ENCODE measurements around the gene ABLIM1. TPM values are rescaled to one million over a fixed set of nuclear protein-coding genes. Genes with fewer than 3 reads are reported as not detected.

ABLIM1 gene
- total and polyA plus RNA-seq, 4 experiments from 2014 or later = 129 to 202 (median 188) TPM

DNA sequence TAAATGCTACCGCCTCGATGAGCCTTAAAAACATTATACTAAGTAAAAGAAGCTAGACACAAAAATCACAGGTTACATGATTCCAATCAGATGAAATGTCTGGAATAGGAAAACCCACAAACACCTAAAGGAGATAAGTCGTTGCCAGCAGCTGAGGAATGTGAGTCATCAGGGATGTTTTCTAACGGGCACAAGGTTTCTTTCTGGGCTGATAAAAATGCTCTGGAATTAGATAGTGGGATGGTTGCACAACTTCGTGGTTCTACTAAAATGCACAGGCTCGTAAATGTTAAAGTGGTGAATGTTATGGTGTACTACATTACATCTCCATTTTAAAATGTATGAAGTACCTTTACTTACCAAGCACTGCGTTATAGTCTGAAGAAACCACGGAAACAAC lies 9.7 kb downstream of the ABLIM1 start:
- H3K4me1 ChIP-seq (ENCODE audit: insufficient read depth, low read length) = no peaks in the 10 kb centered on the region
- no peaks in the 10 kb centered on the region for H3K36me3 ChIP-seq (ENCODE audit: insufficient read depth, low read length)
- DNase-seq = no peak
- ChIA-PET POLR2A (ENCODE audit: partially characterized antibody) (no interaction called here), CTCF (ENCODE audit: partially characterized antibody) (interaction anchor here (1.5 kb wide), 1 partner anchor 177 kb away, joined by 3 read pairs; no protein-coding TSS in a partner anchor)
- no peak overlapping the region for H3K4me3 ChIP-seq (ENCODE audit: low read length in 2 of 2)
- no peak overlapping the region for H3K4me3 Mint-ChIP-seq
- no peaks in the 10 kb centered on the region for H3K27me3 ChIP-seq (ENCODE audit: insufficient read depth, low read length)
- intact Hi-C loops (cut with micrococcal nuclease) = no loop called here
- no peaks in the 10 kb centered on the region for H3K4me1 Mint-ChIP-seq
- no peaks in the 10 kb centered on the region for H3K36me3 Mint-ChIP-seq
- no peak overlapping the region for H3K27ac Mint-ChIP-seq
- H3K9me3 ChIP-seq (ENCODE audit: control insufficient read depth in 1 of 2, low read length in 2 of 2) = no peaks in the 10 kb centered on the region
- no peak overlapping the region for H3K27ac ChIP-seq (ENCODE audit: low read depth, low read length)
- no peaks in the 10 kb centered on the region for H3K27me3 Mint-ChIP-seq
- H3K9me3 Mint-ChIP-seq = no peaks in the 10 kb centered on the region

DNA sequence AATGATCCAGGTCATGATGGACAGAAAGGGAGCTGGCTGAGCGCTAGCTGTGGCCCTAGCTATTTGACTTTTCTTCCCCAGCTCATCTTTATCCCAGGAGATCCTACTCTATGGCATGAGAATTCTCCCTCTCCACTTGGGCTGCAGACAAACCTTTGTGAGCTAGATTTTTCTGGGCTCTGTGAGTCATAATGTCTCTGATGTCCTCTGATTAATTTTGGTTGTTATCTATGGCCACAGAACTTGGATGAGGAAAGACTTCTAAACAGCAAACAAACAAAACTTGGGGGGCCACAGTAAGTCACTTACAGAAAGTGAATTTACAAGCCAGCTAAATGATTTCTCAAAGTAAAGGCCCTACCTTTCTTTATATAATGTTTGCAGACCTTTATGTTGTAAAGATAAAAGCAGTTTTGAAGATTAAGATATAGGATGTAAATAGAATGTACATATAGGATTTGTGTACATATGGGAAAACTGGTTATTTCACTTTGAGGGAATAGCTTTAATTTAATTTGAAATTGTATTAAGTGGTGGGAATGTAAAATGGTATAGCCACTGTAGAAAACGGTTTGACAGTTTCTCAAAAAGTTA lies 10.4 kb downstream of the ABLIM1 start:
- intact Hi-C loops (cut with micrococcal nuclease) = no loop called here
- ChIA-PET POLR2A (ENCODE audit: partially characterized antibody) (no interaction called here), CTCF (ENCODE audit: partially characterized antibody) (interaction anchor here (1.5 kb wide), 1 partner anchor 176 kb away, joined by 3 read pairs; no protein-coding TSS in a partner anchor)
- H3K27me3 Mint-ChIP-seq = no peaks in the 10 kb centered on the region
- H3K36me3 Mint-ChIP-seq = no peaks in the 10 kb centered on the region
- H3K9me3 Mint-ChIP-seq = no peaks in the 10 kb centered on the region
- Histone ChIP-seq H3K9me3 (ENCODE audit: control insufficient read depth in 1 of 2, low read length in 2 of 2) (no peaks in the 10 kb centered on the region), H3K27ac (ENCODE audit: low read depth, low read length) (no peak overlapping the region), H3K36me3 (ENCODE audit: insufficient read depth, low read length) (no peaks in the 10 kb centered on the region), H3K4me1 (ENCODE audit: insufficient read depth, low read length) (no peaks in the 10 kb centered on the region), H3K4me3 (ENCODE audit: low read length in 2 of 2) (no peak overlapping the region), H3K27me3 (ENCODE audit: insufficient read depth, low read length) (no peaks in the 10 kb centered on the region)
- DNase-seq = no peak
- H3K4me3 Mint-ChIP-seq = no peak overlapping the region
- no peaks in the 10 kb centered on the region for H3K4me1 Mint-ChIP-seq
- H3K27ac Mint-ChIP-seq = no peak overlapping the region

DNA sequence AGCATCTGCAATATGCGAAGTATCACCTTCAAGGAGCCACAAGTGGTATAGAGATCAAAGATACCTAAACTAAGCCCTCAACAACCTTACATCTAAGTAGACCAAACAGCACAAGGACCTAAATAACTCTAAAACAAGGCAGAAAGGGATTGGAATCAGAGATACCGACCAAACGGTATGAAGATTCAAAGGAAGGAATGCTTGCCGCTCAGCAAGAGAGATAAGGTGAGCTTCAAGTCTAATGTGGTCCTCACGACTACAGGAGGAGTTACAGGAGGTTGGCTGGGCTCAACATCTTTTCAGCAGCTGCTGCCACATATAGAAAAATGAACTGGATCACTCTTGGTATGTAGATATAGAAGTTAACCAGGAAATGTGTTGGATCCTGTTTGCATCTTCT lies 11.6 kb downstream of the ABLIM1 start:
- H3K36me3 Mint-ChIP-seq = no peaks in the 10 kb centered on the region
- H3K4me3 Mint-ChIP-seq = no peak overlapping the region
- ChIA-PET POLR2A (ENCODE audit: partially characterized antibody) (no interaction called here), CTCF (ENCODE audit: partially characterized antibody) (no interaction called here)
- DNase-seq = no peak
- no peaks in the 10 kb centered on the region for H3K9me3 Mint-ChIP-seq
- H3K27me3 Mint-ChIP-seq = no peaks in the 10 kb centered on the region
- no peaks in the 10 kb centered on the region for H3K27me3 ChIP-seq (ENCODE audit: insufficient read depth, low read length)
- intact Hi-C loops (cut with micrococcal nuclease) = no loop called here
- no peaks in the 10 kb centered on the region for H3K9me3 ChIP-seq (ENCODE audit: control insufficient read depth in 1 of 2, low read length in 2 of 2)
- no peak overlapping the region for H3K27ac ChIP-seq (ENCODE audit: low read depth, low read length)
- H3K4me3 ChIP-seq (ENCODE audit: low read length in 2 of 2) = no peak overlapping the region
- H3K36me3 ChIP-seq (ENCODE audit: insufficient read depth, low read length) = no peaks in the 10 kb centered on the region
- no peak overlapping the region for H3K27ac Mint-ChIP-seq
- H3K4me1 Mint-ChIP-seq = no peaks in the 10 kb centered on the region
- H3K4me1 ChIP-seq (ENCODE audit: insufficient read depth, low read length) = no peaks in the 10 kb centered on the region

DNA sequence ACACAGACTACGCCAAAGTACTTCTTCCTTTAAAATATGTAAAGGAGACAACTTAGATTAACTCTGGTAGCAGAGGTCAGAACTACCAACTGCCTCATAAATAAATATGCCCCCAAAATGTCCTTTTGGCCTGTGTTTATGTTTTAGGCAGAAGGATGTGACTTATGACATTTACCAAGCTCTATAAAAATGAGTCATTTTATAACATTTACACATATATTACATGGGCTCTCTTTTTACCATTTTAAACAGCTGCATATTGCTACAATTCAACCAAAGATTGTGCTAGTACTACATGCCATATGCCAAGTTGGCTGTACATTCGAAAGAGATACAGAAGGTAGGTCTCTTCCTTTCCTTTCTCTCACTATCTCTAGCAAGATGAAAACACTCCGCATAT lies 12.4 kb downstream of the ABLIM1 start:
- Histone ChIP-seq H3K4me1 (ENCODE audit: insufficient read depth, low read length) (no peaks in the 10 kb centered on the region), H3K27me3 (ENCODE audit: insufficient read depth, low read length) (no peaks in the 10 kb centered on the region), H3K9me3 (ENCODE audit: control insufficient read depth in 1 of 2, low read length in 2 of 2) (no peaks in the 10 kb centered on the region), H3K36me3 (ENCODE audit: insufficient read depth, low read length) (no peaks in the 10 kb centered on the region), H3K4me3 (ENCODE audit: low read length in 2 of 2) (no peak overlapping the region), H3K27ac (ENCODE audit: low read depth, low read length) (no peak overlapping the region)
- no peaks in the 10 kb centered on the region for H3K36me3 Mint-ChIP-seq
- H3K27me3 Mint-ChIP-seq = no peaks in the 10 kb centered on the region
- no peaks in the 10 kb centered on the region for H3K4me1 Mint-ChIP-seq
- no peaks in the 10 kb centered on the region for H3K9me3 Mint-ChIP-seq
- DNase-seq = no peak
- POLR2A ChIA-PET (ENCODE audit: partially characterized antibody) = no interaction called here
- CTCF ChIA-PET (ENCODE audit: partially characterized antibody) = no interaction called here
- intact Hi-C loops (cut with micrococcal nuclease) = no loop called here
- H3K27ac Mint-ChIP-seq = no peak overlapping the region
- H3K4me3 Mint-ChIP-seq = no peak overlapping the region

DNA sequence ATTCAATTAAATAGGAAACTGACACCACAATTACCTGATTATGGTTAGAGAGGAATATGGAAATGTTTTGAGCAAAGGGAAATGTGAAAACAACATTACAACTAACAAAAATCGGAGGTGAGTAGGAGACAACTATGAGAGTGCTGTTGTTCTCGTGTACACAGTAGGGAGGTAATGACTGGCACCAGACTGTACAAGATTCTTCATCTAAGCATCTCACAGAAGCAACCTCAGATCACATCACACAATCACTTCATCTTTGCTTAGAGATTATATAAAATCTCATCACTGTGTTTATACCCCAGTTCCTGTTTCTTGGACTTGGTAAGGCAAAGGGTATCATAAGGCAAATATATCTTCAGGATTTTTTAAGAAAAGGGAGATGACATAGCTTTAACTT lies 14.9 kb downstream of the ABLIM1 start:
- CTCF ChIA-PET (ENCODE audit: partially characterized antibody) = no interaction called here
- H3K4me1 ChIP-seq (ENCODE audit: insufficient read depth, low read length) = no peaks in the 10 kb centered on the region
- Mint-ChIP-seq H3K36me3 (no peaks in the 10 kb centered on the region), H3K27me3 (no peaks in the 10 kb centered on the region), H3K27ac (peak overlapping the region in 2 of 7 donors; percentile 1 to 8), H3K9me3 (peaks cover 0 to 2% (median 0%) of the 10 kb centered on the region in 8 donors), H3K4me1 (no peaks in the 10 kb centered on the region), H3K4me3 (no peak overlapping the region)
- H3K27me3 ChIP-seq (ENCODE audit: insufficient read depth, low read length) = no peaks in the 10 kb centered on the region
- intact Hi-C loops (cut with micrococcal nuclease) = no loop called here
- H3K27ac ChIP-seq (ENCODE audit: low read depth, low read length) = no peak overlapping the region
- no peak overlapping the region for H3K4me3 ChIP-seq (ENCODE audit: low read length in 2 of 2)
- POLR2A ChIA-PET (ENCODE audit: partially characterized antibody) = no interaction called here
- no peaks in the 10 kb centered on the region for H3K9me3 ChIP-seq (ENCODE audit: control insufficient read depth in 1 of 2, low read length in 2 of 2)
- no peak for DNase-seq
- H3K36me3 ChIP-seq (ENCODE audit: insufficient read depth, low read length) = no peaks in the 10 kb centered on the region

DNA sequence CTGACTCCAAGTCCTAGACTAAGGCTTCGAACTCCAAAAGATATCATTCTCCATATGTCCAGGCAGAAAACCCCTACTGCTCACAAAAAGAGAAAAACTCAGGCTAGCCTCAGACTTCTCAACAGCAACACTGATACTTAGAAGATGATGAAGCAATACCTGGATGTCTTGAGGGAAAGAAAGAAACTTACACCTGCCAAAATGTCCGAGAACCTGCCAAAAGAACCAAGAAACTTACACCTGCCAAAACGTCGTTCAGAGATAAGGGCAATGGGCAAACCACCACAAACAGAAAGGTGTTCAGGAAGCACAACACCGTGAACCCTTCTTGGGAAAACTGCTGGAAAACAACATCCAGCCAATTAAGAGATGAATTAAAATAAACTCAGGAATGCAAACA lies 15.3 kb downstream of the ABLIM1 start:
- no peak for DNase-seq
- H3K36me3 ChIP-seq (ENCODE audit: insufficient read depth, low read length) = no peaks in the 10 kb centered on the region
- no peaks in the 10 kb centered on the region for H3K27me3 ChIP-seq (ENCODE audit: insufficient read depth, low read length)
- H3K27ac ChIP-seq (ENCODE audit: low read depth, low read length) = no peak overlapping the region
- H3K9me3 ChIP-seq (ENCODE audit: control insufficient read depth in 1 of 2, low read length in 2 of 2) = no peaks in the 10 kb centered on the region
- no peaks in the 10 kb centered on the region for H3K36me3 Mint-ChIP-seq
- ChIA-PET CTCF (ENCODE audit: partially characterized antibody) (no interaction called here), POLR2A (ENCODE audit: partially characterized antibody) (no interaction called here)
- H3K9me3 Mint-ChIP-seq = peaks cover 0 to 2% (median 0%) of the 10 kb centered on the region in 8 donors
- intact Hi-C loops (cut with micrococcal nuclease) = no loop called here
- no peaks in the 10 kb centered on the region for H3K4me1 ChIP-seq (ENCODE audit: insufficient read depth, low read length)
- no peak overlapping the region for H3K4me3 Mint-ChIP-seq
- no peak overlapping the region for H3K4me3 ChIP-seq (ENCODE audit: low read length in 2 of 2)
- no peaks in the 10 kb centered on the region for H3K4me1 Mint-ChIP-seq
- peak overlapping the region in 1 of 7 donors; percentile 8 for H3K27ac Mint-ChIP-seq
- H3K27me3 Mint-ChIP-seq = no peaks in the 10 kb centered on the region

DNA sequence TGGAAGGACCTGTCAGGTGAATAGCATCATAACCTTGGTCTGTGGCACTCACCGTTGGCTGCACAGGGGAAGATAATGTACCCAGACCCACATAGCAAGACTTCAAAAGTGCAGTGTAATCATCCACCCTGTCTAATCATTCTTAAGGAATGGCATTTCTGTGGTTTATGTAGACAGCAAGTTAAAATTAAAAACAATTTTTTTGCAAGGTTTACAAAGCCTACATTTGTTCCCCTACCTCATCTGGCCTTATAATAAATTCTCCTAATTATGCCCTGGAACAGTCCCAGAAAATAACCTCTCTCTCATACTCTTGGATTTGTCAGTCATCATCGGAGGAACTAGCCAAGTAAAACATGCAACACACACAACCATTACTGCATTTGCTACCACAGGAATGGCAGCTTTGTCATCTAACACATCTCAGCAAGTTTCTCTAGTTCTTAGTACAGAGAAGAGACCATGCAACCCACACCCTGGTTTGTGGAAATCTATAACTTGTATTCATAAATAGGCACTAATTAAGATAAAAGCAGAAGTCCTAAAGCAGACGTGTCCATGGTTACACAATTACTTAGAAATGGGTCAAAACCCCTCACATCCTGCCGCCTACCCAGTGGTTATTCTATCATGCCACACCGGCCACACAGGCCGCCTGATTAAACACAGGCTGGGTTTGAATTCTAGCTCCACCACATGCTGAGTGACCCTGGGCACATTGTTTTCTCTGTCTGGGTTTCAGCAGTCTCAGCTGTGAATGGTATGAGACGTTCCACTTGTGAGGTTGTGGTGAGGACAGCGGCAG lies 19.1 kb downstream of the ABLIM1 start:
- intact Hi-C loops (cut with micrococcal nuclease) = no loop called here
- no peak overlapping the region for H3K27ac Mint-ChIP-seq
- H3K9me3 ChIP-seq (ENCODE audit: control insufficient read depth in 1 of 2, low read length in 2 of 2) = no peaks in the 10 kb centered on the region

More for the DNA sequence above, 19.1 kb downstream of the ABLIM1 start:
- Histone ChIP-seq H3K36me3 (ENCODE audit: insufficient read depth, low read length) (no peaks in the 10 kb centered on the region), H3K27me3 (ENCODE audit: insufficient read depth, low read length) (no peaks in the 10 kb centered on the region), H3K4me1 (ENCODE audit: insufficient read depth, low read length) (no peaks in the 10 kb centered on the region), H3K4me3 (ENCODE audit: low read length in 2 of 2) (no peak overlapping the region), H3K27ac (ENCODE audit: low read depth, low read length) (no peak overlapping the region)
- POLR2A ChIA-PET (ENCODE audit: partially characterized antibody) = no interaction called here
- peaks cover 0 to 2% (median 0%) of the 10 kb centered on the region in 8 donors for H3K9me3 Mint-ChIP-seq
- no peak overlapping the region for H3K4me3 Mint-ChIP-seq
- H3K27me3 Mint-ChIP-seq = peaks cover 0 to 4% of the 10 kb centered on the region in 2 donors
- H3K4me1 Mint-ChIP-seq = no peaks in the 10 kb centered on the region
- H3K36me3 Mint-ChIP-seq = no peaks in the 10 kb centered on the region
- CTCF ChIA-PET (ENCODE audit: partially characterized antibody) = no interaction called here
- DNase-seq = no peak

All from CD4-positive, alpha-beta memory T cell (primary cell).